Bronchial epithelial cell (primary cell): ENCODE results near the gene HHEX. TPM values are rescaled to one million over a fixed set of nuclear protein-coding genes. Genes with fewer than 3 reads are reported as not detected.

ENCODE experiments used
- DNase-seq: peaks from one replicate; pipeline ENCODE4 v3.0.0-alpha.2; 2010; ENCODE audit warnings: low read depth
- FAIRE-seq: peaks from 2 replicates; lab custom pipeline; 2011; peaks lifted over from hg19 to GRCh38; lab: Jason Lieb, UNC
- H3K27me3 ChIP-seq: 2 replicates; pipeline ENCODE4 v1.5.1; 2011; ENCODE audit warnings: low read length; ENCODE audit not compliant: control insufficient read depth, insufficient read depth
- H3K36me3 ChIP-seq: 2 replicates; pipeline ENCODE4 v1.5.1; 2011; ENCODE audit warnings: low read length; ENCODE audit not compliant: control insufficient read depth, insufficient read depth
- H3K4me3 ChIP-seq: 2 replicates; pipeline ENCODE4 v1.5.1; 2011; ENCODE audit warnings: mild to moderate bottlenecking, low read depth, low read length, control low read depth
- CTCF ChIP-seq: IDR thresholded peaks from 2 replicates; pipeline ENCODE4 v1.5.1; 2011; ENCODE audit warnings: mild to moderate bottlenecking, moderate library complexity, low read length, control low read depth, inconsistent platforms; ENCODE audit not compliant: insufficient read depth, severe bottlenecking
- total RNA-seq: library from RNA; depleted of rRNA; stranded (reverse); fragments of >200 nt; gene quantifications from 2 replicates; pipeline ENCODE4 v1.2.1, GENCODE V29; 2014

Gene HHEX
- total RNA-seq, 1 donor from 2014 or later, result 0.26 TPM

GRCh38 chr10:92702301-92702916 lies 12.7 kb downstream of the HHEX start:
- Histone ChIP-seq H3K36me3 (no peaks in the 10 kb centered on the region), H3K27me3 (no peaks in the 10 kb centered on the region), H3K4me3 (no peak overlapping the region)
- no peak for TF ChIP-seq CTCF
- no peak for DNase-seq
- FAIRE-seq, result no peak

- Histone ChIP-seq H3K36me3 (no peaks in the 10 kb centered on the region), H3K4me3 (no peak overlapping the region), H3K27me3 (no peaks in the 10 kb centered on the region)
- no peak for TF ChIP-seq CTCF
- DNase-seq (no peak), FAIRE-seq (no peak)
Observed at GRCh38 chr10:92712016-92712889, 22.5 kb downstream of the HHEX start.

- TF ChIP-seq CTCF, result no peak
- H3K36me3 ChIP-seq, result no peaks in the 10 kb centered on the region
- FAIRE-seq (no peak), DNase-seq (no peak)
- H3K27me3 ChIP-seq, result no peaks in the 10 kb centered on the region
- H3K4me3 ChIP-seq, result no peak overlapping the region
Observed at GRCh38 chr10:92714152-92714845, 24.5 kb downstream of the HHEX start.

GRCh38 chr10:92714872-92715271 lies 25.1 kb downstream of the HHEX start:
- DNase-seq (no peak), FAIRE-seq (no peak)
- TF ChIP-seq CTCF, result no peak
- no peaks in the 10 kb centered on the region for H3K36me3 ChIP-seq
- H3K27me3 ChIP-seq, result no peaks in the 10 kb centered on the region
- H3K4me3 ChIP-seq, result no peak overlapping the region

GRCh38 chr10:92719991-92720830 lies 30.5 kb downstream of the HHEX start:
- DNase-seq, result no peak
- Histone ChIP-seq H3K36me3 (no peaks in the 10 kb centered on the region), H3K27me3 (peaks cover 5% of the 10 kb centered on the region), H3K4me3 (no peak overlapping the region)
- FAIRE-seq, result no peak
- no peak for TF ChIP-seq CTCF
